ENCODE results near the gene WWOX. TPM values are rescaled to one million over a fixed set of nuclear protein-coding genes. Genes with fewer than 3 reads are reported as not detected.

WWOX gene
- total and polyA plus RNA-seq, 10 donors, result 5.9 to 90.3 (median 26.4) TPM

GRCh38 chr16:79167893-79168292 lies 1068.4 kb downstream of the WWOX start:
- Histone ChIP-seq H3K27ac (no peak overlapping the region), H3K27me3 (replicated peaks in 1 of 7) (no peaks in the 10 kb centered on the region), H3K9me3 (peaks cover 0 to 11% (median 6%) of the 10 kb centered on the region in 8 donors), H3K4me3 (no peak overlapping the region), H3K36me3 (no peaks in the 10 kb centered on the region), H3K4me1 (peaks cover 0 to 25% (median 9%) of the 10 kb centered on the region in 6 donors)
- DNase-seq, result no peak
- intact Hi-C loops (cut with DNase I; ENCODE audit: low total_unique reads), result no loop called here
- TF ChIP-seq POLR2A (IDR thresholded peaks at IDR 0.05) (no peak), POLR2AphosphoS5 (IDR thresholded peaks at IDR 0.05) (no peak), CTCF (IDR thresholded peaks at IDR 0.05 in 8 of 11, conservative IDR thresholded peaks at IDR 0.05 in 3 of 11) (no peak)
- 90 to 94% (median 92%) methylated on average over 2 of the region's 2 CpGs for WGBS, 5 donors

DNA sequence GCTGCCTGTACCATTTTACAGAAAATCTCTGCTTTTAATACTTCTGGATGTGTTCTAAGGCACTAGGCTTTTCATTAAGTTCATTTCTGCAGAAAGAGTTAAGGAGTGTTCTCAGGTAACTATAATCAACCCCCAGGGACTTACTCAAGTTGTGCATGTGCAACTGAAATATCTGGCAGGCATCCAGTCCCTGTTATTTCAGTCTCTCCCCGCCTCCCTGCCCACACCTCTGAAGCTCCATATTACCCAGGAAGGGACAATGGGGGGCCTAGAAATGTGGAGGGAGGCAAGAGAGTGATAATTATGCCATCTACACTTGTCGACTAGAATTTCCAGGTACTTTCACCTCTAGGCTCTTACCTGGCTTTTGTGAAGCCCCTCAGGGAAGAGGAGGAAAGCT lies 1068.9 kb downstream of the WWOX start:
- intact Hi-C loops (cut with DNase I; ENCODE audit: low total_unique reads), result no loop called here
- TF ChIP-seq POLR2AphosphoS5 (IDR thresholded peaks at IDR 0.05), result no peak
- Histone ChIP-seq H3K27me3 (replicated peaks in 1 of 7) (no peaks in the 10 kb centered on the region), H3K4me1 (peaks cover 0 to 21% (median 8%) of the 10 kb centered on the region in 6 donors), H3K36me3 (no peaks in the 10 kb centered on the region), H3K27ac (no peak overlapping the region), H3K9me3 (peaks cover 0 to 11% (median 6%) of the 10 kb centered on the region in 8 donors), H3K4me3 (no peak overlapping the region)
- no peak for DNase-seq
- WGBS, 5 donors, result 71 to 89% (median 80%) methylated on average over 2 of the region's 2 CpGs

GRCh38 chr16:79169239-79169638 lies 1069.8 kb downstream of the WWOX start:
- WGBS, 5 donors, result 20 to 58% (median 32%) methylated on average over 2 of the region's 2 CpGs
- no peak for DNase-seq
- TF ChIP-seq POLR2AphosphoS5 (IDR thresholded peaks at IDR 0.05), result no peak
- TF ChIP-seq CTCF (IDR thresholded peaks at IDR 0.05 in 8 of 11, conservative IDR thresholded peaks at IDR 0.05 in 3 of 11), result no peak
- TF ChIP-seq POLR2A (IDR thresholded peaks at IDR 0.05), result no peak
- Histone ChIP-seq H3K27me3 (replicated peaks in 1 of 7) (no peaks in the 10 kb centered on the region), H3K36me3 (no peaks in the 10 kb centered on the region), H3K4me3 (no peak overlapping the region), H3K27ac (no peak overlapping the region), H3K9me3 (peaks cover 0 to 11% (median 6%) of the 10 kb centered on the region in 8 donors), H3K4me1 (peaks cover 0 to 11% (median 1%) of the 10 kb centered on the region in 6 donors)
- intact Hi-C loops (cut with DNase I; ENCODE audit: low total_unique reads), result no loop called here

DNA sequence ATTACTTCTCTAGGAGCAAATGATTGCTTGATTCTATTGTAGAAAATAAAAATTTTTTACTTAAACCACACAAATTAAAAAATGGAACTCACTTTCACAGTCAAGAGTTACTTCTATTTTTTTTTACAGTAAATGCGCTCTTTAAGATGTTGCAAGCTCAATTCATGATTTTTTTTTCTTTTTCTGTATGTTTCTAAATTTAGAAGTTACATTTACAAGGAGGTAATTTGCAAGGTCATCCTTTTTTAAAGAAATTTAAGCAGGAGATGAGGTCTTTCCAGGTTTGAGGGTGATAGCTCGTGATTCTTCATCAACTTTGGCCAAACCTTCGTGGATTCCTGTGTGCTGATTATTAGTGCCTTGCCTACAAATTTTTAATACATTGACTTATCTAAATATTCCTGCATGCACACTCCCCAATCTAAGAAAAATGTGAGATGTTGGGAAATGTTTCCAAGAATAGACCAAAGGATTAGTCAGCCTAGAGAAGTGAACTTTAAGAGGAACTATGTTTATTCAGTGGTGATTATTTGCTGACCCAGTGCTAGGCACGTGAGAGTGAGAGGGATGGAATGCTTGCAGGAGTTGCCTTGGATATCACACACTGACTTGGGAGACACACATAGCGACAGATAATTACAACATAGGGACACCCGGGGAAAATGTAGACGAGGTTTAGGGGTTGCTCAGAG lies 1071.2 kb downstream of the WWOX start:
- 72 to 88% (median 76%) methylated on average over 7 of the region's 7 CpGs for WGBS, 5 donors
- Histone ChIP-seq H3K36me3 (no peaks in the 10 kb centered on the region), H3K9me3 (peaks cover 0 to 11% (median 7%) of the 10 kb centered on the region in 8 donors), H3K27me3 (replicated peaks in 1 of 7) (no peaks in the 10 kb centered on the region), H3K27ac (no peak overlapping the region), H3K4me1 (peaks cover 0 to 7% (median 0%) of the 10 kb centered on the region in 6 donors), H3K4me3 (no peak overlapping the region)
- intact Hi-C loops (cut with DNase I; ENCODE audit: low total_unique reads), result no loop called here
- TF ChIP-seq CTCF (IDR thresholded peaks at IDR 0.05 in 8 of 11, conservative IDR thresholded peaks at IDR 0.05 in 3 of 11) (no peak), POLR2AphosphoS5 (IDR thresholded peaks at IDR 0.05) (no peak), POLR2A (IDR thresholded peaks at IDR 0.05) (no peak)
- no peak for DNase-seq
